ENCODE data around the gene CDK7. TPM values are rescaled to one million over a fixed set of nuclear protein-coding genes. Genes with fewer than 3 reads are reported as not detected.
"Not testable (repeated sequence)": the region's sequence is repeated elsewhere in the genome, so short reads cannot be mapped to it uniquely, and the experiment has no call there.

Gene CDK7
- total and polyA plus RNA-seq, 2 donors (not counting 1 experiment from before 2014, with no cell fraction given) = 12.3 to 30.6 TPM

DNA sequence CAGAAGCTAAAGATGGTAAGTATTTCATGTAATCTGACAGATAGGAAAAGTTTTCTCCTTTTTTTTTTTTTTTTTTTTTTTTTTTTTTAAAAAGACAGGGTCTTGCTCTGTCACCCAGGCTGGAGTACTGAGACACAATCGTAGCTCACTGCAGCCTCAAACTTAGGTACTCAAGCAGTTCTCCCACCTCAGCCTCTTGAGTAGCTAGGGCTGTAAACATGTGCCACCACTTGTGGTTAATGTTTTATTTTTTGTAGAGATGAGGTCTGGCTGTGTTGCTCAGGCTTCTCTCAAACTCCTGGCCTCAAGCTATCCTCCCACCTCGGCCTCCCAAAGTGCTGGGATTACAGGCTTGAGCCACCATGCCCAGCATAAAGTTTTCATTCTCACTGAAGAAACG, 17.8 kb downstream of the CDK7 start:
- peaks cover 0 to 7% (median 1%) of the 10 kb centered on the region in 3 donors for H3K9me3 ChIP-seq (ENCODE audit: control extremely low read depth in 1 of 3, control insufficient read depth in 2 of 3, insufficient read depth in 1 of 3, low read length in 2 of 3)
- intact Hi-C loops (cut with micrococcal nuclease) = no loop called here
- peaks cover 0 to 20% of the 10 kb centered on the region in 2 experiments for H3K36me3 ChIP-seq (replicated peaks in 1 of 2; ENCODE audit: control extremely low read depth in 1 of 2, control insufficient read depth in 1 of 2, extremely low read depth in 1 of 2, insufficient read depth in 2 of 2, low read length in 1 of 2)
- Mint-ChIP-seq H3K4me1 (peaks cover 4% of the 10 kb centered on the region), H3K9me3 (ENCODE audit: insufficient read depth) (peaks cover 4% of the 10 kb centered on the region), H3K27ac (no peak overlapping the region), H3K27me3 (no peaks in the 10 kb centered on the region), H3K4me3 (no peak overlapping the region)
- H3K4me2 ChIP-seq (replicated peaks; ENCODE audit: low read depth, low read length, poor library complexity, severe bottlenecking) = no peak overlapping the region
- CTCF ChIA-PET = interaction anchor here (1.3 kb wide), 1 partner anchor 13 kb away, joined by 4 read pairs; no protein-coding TSS in a partner anchor
- no peak overlapping the region for H2AFZ ChIP-seq (ENCODE audit: insufficient read depth, low read depth, low read length, poor library complexity, severe bottlenecking)
- no peak for DNase-seq
- no CpG with 5 or more reads among the region's 3 CpGs for WGBS (ENCODE audit: insufficient coverage)
- TF ChIP-seq CTCF (IDR thresholded peaks at IDR 0.05) = no peak
- TF ChIP-seq EZH2 (IDR thresholded peaks at IDR 0.05; ENCODE audit: borderline replicate concordance, insufficient read depth, low read depth, low read length, poor library complexity, severe bottlenecking) = no peak
- H3K27me3 ChIP-seq (replicated peaks in 1 of 4; ENCODE audit: control extremely low read depth in 1 of 4, control insufficient read depth in 3 of 4, insufficient read depth in 4 of 4, low read length in 3 of 4) = no peaks in the 10 kb centered on the region
- POLR2A ChIA-PET = no interaction called here
- peaks cover 39% of the 10 kb centered on the region for H3K79me2 ChIP-seq (ENCODE audit: control insufficient read depth, insufficient read depth, low read length)
- H3K27ac ChIP-seq (ENCODE audit: low read length in 2 of 2) = no peak overlapping the region
- H3K9ac ChIP-seq (ENCODE audit: low read length) = no peak overlapping the region
- ATAC-seq (ENCODE audit: low read depth) = no peak
- H3K4me3 ChIP-seq (ENCODE audit: control extremely low read depth in 1 of 5, extremely low read depth in 1 of 5, insufficient read depth in 1 of 5, low read depth in 2 of 5, low read length in 4 of 5) = no peak overlapping the region
- no peaks in the 10 kb centered on the region for H3K4me1 ChIP-seq (ENCODE audit: control insufficient read depth in 2 of 2, insufficient read depth in 2 of 2, low read length in 2 of 2)
- H4K20me1 ChIP-seq (ENCODE audit: control insufficient read depth, insufficient read depth, low read length, poor library complexity, severe bottlenecking) = peaks cover 27% of the 10 kb centered on the region

DNA sequence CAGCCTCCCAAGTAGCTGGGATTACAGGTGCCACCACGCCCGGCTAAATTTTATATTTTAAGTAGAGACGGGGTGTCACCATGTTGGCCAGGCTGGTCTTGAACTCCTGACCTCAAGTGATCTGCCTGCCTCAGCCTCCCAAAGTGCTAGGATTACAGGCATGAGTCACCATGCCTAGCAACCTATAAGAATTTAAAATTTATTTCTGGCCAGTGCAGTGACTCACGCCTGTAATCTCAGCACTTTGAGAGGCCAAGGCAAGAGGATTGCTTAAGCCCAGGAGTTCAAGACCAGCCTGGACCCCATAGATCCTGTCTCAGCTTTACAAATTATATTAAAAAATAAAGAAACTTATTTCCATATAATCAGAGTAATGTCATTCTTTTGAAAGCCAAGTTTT, 21.3 kb downstream of the CDK7 start:
- H3K27ac Mint-ChIP-seq; H3K9me3 ChIP-seq (ENCODE audit: control extremely low read depth in 1 of 3, control insufficient read depth in 2 of 3, insufficient read depth in 1 of 3, low read length in 2 of 3); H3K4me1 Mint-ChIP-seq; H3K79me2 ChIP-seq (ENCODE audit: control insufficient read depth, insufficient read depth, low read length); H4K20me1 ChIP-seq (ENCODE audit: control insufficient read depth, insufficient read depth, low read length, poor library complexity, severe bottlenecking); H3K9me3 Mint-ChIP-seq (ENCODE audit: insufficient read depth); H3K27me3 Mint-ChIP-seq; H3K27me3 ChIP-seq (replicated peaks in 1 of 4; ENCODE audit: control extremely low read depth in 1 of 4, control insufficient read depth in 3 of 4, insufficient read depth in 4 of 4, low read length in 3 of 4); ATAC-seq (ENCODE audit: low read depth); H3K4me3 Mint-ChIP-seq; DNase-seq; H3K4me1 ChIP-seq (ENCODE audit: control insufficient read depth in 2 of 2, insufficient read depth in 2 of 2, low read length in 2 of 2); H3K4me2 ChIP-seq (replicated peaks; ENCODE audit: low read depth, low read length, poor library complexity, severe bottlenecking); H2AFZ ChIP-seq (ENCODE audit: insufficient read depth, low read depth, low read length, poor library complexity, severe bottlenecking); intact Hi-C loops (cut with micrococcal nuclease); H3K27ac ChIP-seq (ENCODE audit: low read length in 2 of 2); H3K4me3 ChIP-seq (ENCODE audit: control extremely low read depth in 1 of 5, extremely low read depth in 1 of 5, insufficient read depth in 1 of 5, low read depth in 2 of 5, low read length in 4 of 5); H3K9ac ChIP-seq (ENCODE audit: low read length): not testable (repeated sequence)
- 100% methylated on average over 4 of the region's 4 CpGs for WGBS (ENCODE audit: insufficient coverage)
- peaks cover 0 to 35% of the 10 kb centered on the region in 2 experiments for H3K36me3 ChIP-seq (replicated peaks in 1 of 2; ENCODE audit: control extremely low read depth in 1 of 2, control insufficient read depth in 1 of 2, extremely low read depth in 1 of 2, insufficient read depth in 2 of 2, low read length in 1 of 2)
- ChIA-PET POLR2A (interaction anchor here (0.6 kb wide), 1 partner anchor 79 kb away, joined by 3 read pairs; no protein-coding TSS in a partner anchor), CTCF (interaction anchor here (0.6 kb wide), 1 partner anchor 256 kb away, joined by 3 read pairs; no protein-coding TSS in a partner anchor)

Data from B cell (primary cell).